Astrocyte (in vitro differentiated cells and primary cell): Measurements from ENCODE around the gene LCN10. TPM values are rescaled to one million over a fixed set of nuclear protein-coding genes. Genes with fewer than 3 reads are reported as not detected.
"Not testable (repeated sequence)": the region's sequence is repeated elsewhere in the genome, so short reads cannot be mapped to it uniquely, and the experiment has no call there.

Experiments used
- DNase-seq: peaks from one replicate; pipeline ENCODE4 v3.0.0-alpha.2; 2010; ENCODE audit warnings: low read depth
- FAIRE-seq: peaks from 2 replicates; lab custom pipeline; 2011; peaks lifted over from hg19 to GRCh38; lab: Jason Lieb, UNC
- H2AFZ ChIP-seq: 2 replicates; pipeline ENCODE4 v1.6.0; 2012; ENCODE audit warnings: low read depth, low read length, inconsistent platforms
- H3K27ac ChIP-seq: 2 replicates; pipeline ENCODE4 v1.5.1; 2011; ENCODE audit warnings: low read depth, low read length, inconsistent platforms
- H3K27me3 ChIP-seq: 2 replicates; pipeline ENCODE4 v1.6.0; 2011; ENCODE audit warnings: low read length, inconsistent platforms; ENCODE audit not compliant: insufficient read depth
- H3K36me3 ChIP-seq: 2 replicates; pipeline ENCODE4 v1.5.1; 2011; ENCODE audit warnings: low read length, inconsistent platforms; ENCODE audit not compliant: insufficient read depth
- H3K4me1 ChIP-seq: 2 replicates; pipeline ENCODE4 v1.5.1; 2011; ENCODE audit warnings: low read length, inconsistent platforms; ENCODE audit not compliant: insufficient read depth
- H3K4me2 ChIP-seq: 2 replicates; pipeline ENCODE4 v1.6.0; 2012; ENCODE audit warnings: low read length, inconsistent platforms
- H3K4me3 ChIP-seq: 2 replicates; pipeline ENCODE4 v1.5.1; 2011; ENCODE audit warnings: low read depth, mild to moderate bottlenecking, low read length, inconsistent platforms; ENCODE audit not compliant: insufficient read depth
- H3K79me2 ChIP-seq: 2 replicates; pipeline ENCODE4 v1.6.0; 2012; ENCODE audit warnings: mild to moderate bottlenecking, low read length, inconsistent platforms; ENCODE audit not compliant: insufficient read depth
- H3K9ac ChIP-seq: 2 replicates; pipeline ENCODE4 v1.6.0; 2012; ENCODE audit warnings: mild to moderate bottlenecking, low read length, inconsistent platforms
- H3K9me3 ChIP-seq: 2 replicates; pipeline ENCODE4 v1.5.1; 2012; ENCODE audit warnings: low read depth, mild to moderate bottlenecking, low read length, inconsistent platforms; ENCODE audit not compliant: insufficient read depth
- H4K20me1 ChIP-seq: 2 replicates; pipeline ENCODE4 v1.6.0; 2012; ENCODE audit warnings: low read length, inconsistent platforms; ENCODE audit not compliant: insufficient read depth
- H3K27ac Mint-ChIP-seq: one replicate; pipeline ENCODE4 v1.8.0; 2021; ENCODE audit warnings: mild to moderate bottlenecking, mixed read lengths; ENCODE audit not compliant: unreplicated experiment
- H3K27me3 Mint-ChIP-seq: one replicate; pipeline ENCODE4 v1.8.0; 2021; ENCODE audit warnings: low read depth, mixed read lengths; ENCODE audit not compliant: unreplicated experiment
- H3K36me3 Mint-ChIP-seq: one replicate; pipeline ENCODE4 v1.8.0; 2021; ENCODE audit warnings: low read depth, mixed read lengths; ENCODE audit not compliant: unreplicated experiment
- H3K4me1 Mint-ChIP-seq: one replicate; pipeline ENCODE4 v1.8.0; 2021; ENCODE audit warnings: low read depth, mixed read lengths; ENCODE audit not compliant: unreplicated experiment
- H3K4me3 Mint-ChIP-seq: one replicate; pipeline ENCODE4 v1.8.0; 2021; ENCODE audit warnings: mild to moderate bottlenecking, moderate library complexity, mixed read lengths; ENCODE audit not compliant: unreplicated experiment
- H3K9me3 Mint-ChIP-seq: one replicate; pipeline ENCODE4 v1.8.0; 2021; ENCODE audit warnings: mild to moderate bottlenecking, mixed read lengths; ENCODE audit not compliant: unreplicated experiment
- CTCF ChIP-seq: IDR thresholded peaks from 2 replicates; pipeline ENCODE4 v1.5.1; 2011; ENCODE audit warnings: low read depth, mild to moderate bottlenecking, inconsistent platforms, low read length, moderate library complexity; ENCODE audit not compliant: insufficient read depth
- EZH2 ChIP-seq: IDR thresholded peaks from 2 replicates; pipeline ENCODE4 v1.6.1; 2012; ENCODE audit warnings: mild to moderate bottlenecking, low read length, inconsistent platforms; ENCODE audit not compliant: insufficient read depth
- total RNA-seq: library from RNA; stranded (reverse); gene quantifications from 2 replicates; pipeline ENCODE4 v1.2.1, GENCODE V29; 2021

Gene LCN10
- total RNA-seq, 1 donor from 2014 or later = not detected

GRCh38 chr9:136757328-136757727 lies 14.6 kb upstream of the LCN10 start:
- FAIRE-seq = no peak

GRCh38 chr9:136756836-136757235 lies 14.1 kb upstream of the LCN10 start:
- peaks cover 13% of the 10 kb centered on the region for H3K9me3 Mint-ChIP-seq
- no peaks in the 10 kb centered on the region for H3K4me1 ChIP-seq
- H3K9ac ChIP-seq = no peak overlapping the region
- H2AFZ ChIP-seq = no peak overlapping the region
- H3K4me3 Mint-ChIP-seq = no peak overlapping the region
- no peak overlapping the region for H3K27ac ChIP-seq
- DNase-seq (no peak), FAIRE-seq (no peak)
- no peak overlapping the region for H3K4me3 ChIP-seq
- TF ChIP-seq CTCF = no peak
- TF ChIP-seq EZH2 = no peak
- H4K20me1 ChIP-seq = no peaks in the 10 kb centered on the region
- H3K27ac Mint-ChIP-seq = no peak overlapping the region
- H3K4me1 Mint-ChIP-seq = no peaks in the 10 kb centered on the region
- peaks cover 5% of the 10 kb centered on the region for H3K27me3 Mint-ChIP-seq
- H3K27me3 ChIP-seq = peaks cover 3% of the 10 kb centered on the region
- H3K9me3 ChIP-seq = peaks cover 10% of the 10 kb centered on the region
- no peaks in the 10 kb centered on the region for H3K36me3 ChIP-seq
- peaks cover 3% of the 10 kb centered on the region for H3K36me3 Mint-ChIP-seq
- no peaks in the 10 kb centered on the region for H3K79me2 ChIP-seq
- H3K4me2 ChIP-seq = no peak overlapping the region

More at GRCh38 chr9:136757328-136757727, 14.6 kb upstream of the LCN10 start:
- H3K4me2 ChIP-seq = no peak overlapping the region
- no peak overlapping the region for H2AFZ ChIP-seq
- H3K27ac ChIP-seq = no peak overlapping the region
- no peak for TF ChIP-seq EZH2
- no peak for TF ChIP-seq CTCF
- H3K4me1 ChIP-seq = no peaks in the 10 kb centered on the region
- peaks cover 9% of the 10 kb centered on the region for H3K9me3 Mint-ChIP-seq
- H3K4me3 Mint-ChIP-seq = no peak overlapping the region
- H3K36me3 ChIP-seq = no peaks in the 10 kb centered on the region
- H3K27ac Mint-ChIP-seq = no peak overlapping the region
- peaks cover 10% of the 10 kb centered on the region for H3K9me3 ChIP-seq
- H3K4me1 Mint-ChIP-seq = no peaks in the 10 kb centered on the region
- DNase-seq = no peak
- H3K4me3 ChIP-seq = no peak overlapping the region
- no peaks in the 10 kb centered on the region for H4K20me1 ChIP-seq
- no peaks in the 10 kb centered on the region for H3K79me2 ChIP-seq
- H3K9ac ChIP-seq = no peak overlapping the region
- peaks cover 3% of the 10 kb centered on the region for H3K27me3 ChIP-seq
- peaks cover 3% of the 10 kb centered on the region for H3K36me3 Mint-ChIP-seq
- H3K27me3 Mint-ChIP-seq = peaks cover 3% of the 10 kb centered on the region

GRCh38 chr9:136756134-136756438 lies 13.3 kb upstream of the LCN10 start:
- Histone ChIP-seq H3K79me2 (no peaks in the 10 kb centered on the region), H3K27me3 (peaks cover 3% of the 10 kb centered on the region), H3K4me1 (no peaks in the 10 kb centered on the region), H3K4me3 (no peak overlapping the region), H3K9ac (no peak overlapping the region), H3K9me3 (peaks cover 10% of the 10 kb centered on the region), H2AFZ (no peak overlapping the region), H4K20me1 (no peaks in the 10 kb centered on the region), H3K4me2 (no peak overlapping the region), H3K36me3 (no peaks in the 10 kb centered on the region), H3K27ac (no peak overlapping the region)
- FAIRE-seq (no peak), DNase-seq (no peak)
- Mint-ChIP-seq H3K4me1 (no peaks in the 10 kb centered on the region), H3K27ac (no peak overlapping the region), H3K4me3 (no peak overlapping the region), H3K27me3 (peaks cover 8% of the 10 kb centered on the region), H3K9me3 (peaks cover 19% of the 10 kb centered on the region), H3K36me3 (peaks cover 3% of the 10 kb centered on the region)
- TF ChIP-seq CTCF = no peak
- no peak for TF ChIP-seq EZH2

- H4K20me1 ChIP-seq, H3K4me3 Mint-ChIP-seq, H3K4me3 ChIP-seq, H3K4me2 ChIP-seq, FAIRE-seq, H3K27me3 ChIP-seq, H3K27me3 Mint-ChIP-seq, H3K36me3 ChIP-seq, H3K4me1 Mint-ChIP-seq, H3K4me1 ChIP-seq, H3K27ac ChIP-seq, H3K36me3 Mint-ChIP-seq, H3K27ac Mint-ChIP-seq, H3K79me2 ChIP-seq, H2AFZ ChIP-seq, H3K9ac ChIP-seq, DNase-seq: not testable (repeated sequence)
- peaks cover 10% of the 10 kb centered on the region for H3K9me3 ChIP-seq
- H3K9me3 Mint-ChIP-seq = peaks cover 19% of the 10 kb centered on the region
Measured at GRCh38 chr9:136755302-136756133, 12.8 kb upstream of the LCN10 start.
